DOHH2 (cell line): Measurements from ENCODE around the gene OPN4.

Experiments used
- CTCF ChIP-seq: fragments of 200-600 bp; sonication (generic); IDR thresholded peaks from one replicate; pipeline ENCODE4 v1.5.1; 2014; ENCODE audit warnings: antibody characterized with exemption, mild to moderate bottlenecking, low read depth, low read length; ENCODE audit not compliant: poor library complexity, severe bottlenecking
- EZH2phosphoT487 ChIP-seq: fragments of 200-600 bp; sonication (generic); IDR thresholded peaks from 2 replicates; pipeline ENCODE4 v1.6.1; 2017; ENCODE audit warnings: borderline replicate concordance, mild to moderate bottlenecking, antibody characterized with exemption, low read length, moderate library complexity, mixed read lengths

GRCh38 chr10:86609920-86610319 lies 44.4 kb upstream of the OPN4 start:
- TF ChIP-seq CTCF (no peak), EZH2phosphoT487 (no peak)
